GM19023 (cell line): ENCODE measurements around the gene HGFAC.
"Not testable (repeated sequence)": the region's sequence is repeated elsewhere in the genome, so short reads cannot be mapped to it uniquely, and the experiment has no call there.

ENCODE experiments used
- ATAC-seq: cut with Tn5 transposase; IDR thresholded peaks from one replicate; pipeline ENCODE4 v1.9.1; 2021; ENCODE audit warnings: mild to moderate bottlenecking, moderate library complexity; ENCODE audit not compliant: unreplicated experiment

HGFAC gene

GRCh38 chr4:3440011-3440410 lies 1.8 kb upstream of the HGFAC start:
- ATAC-seq, result no peak

GRCh38 chr4:3440979-3441500 lies 728 bp upstream of the HGFAC start:
- ATAC-seq, result no peak

GRCh38 chr4:3442460-3442958 lies 741 bp downstream of the HGFAC start:
- no peak for ATAC-seq

- peak; percentile 63 for ATAC-seq
Observed at GRCh38 chr4:3442959-3443749, 1.4 kb downstream of the HGFAC start.

- ATAC-seq, result no peak
Observed at GRCh38 chr4:3443750-3444309, 2.1 kb downstream of the HGFAC start.

GRCh38 chr4:3444351-3445110 lies 2.8 kb downstream of the HGFAC start:
- ATAC-seq, result no peak

DNA sequence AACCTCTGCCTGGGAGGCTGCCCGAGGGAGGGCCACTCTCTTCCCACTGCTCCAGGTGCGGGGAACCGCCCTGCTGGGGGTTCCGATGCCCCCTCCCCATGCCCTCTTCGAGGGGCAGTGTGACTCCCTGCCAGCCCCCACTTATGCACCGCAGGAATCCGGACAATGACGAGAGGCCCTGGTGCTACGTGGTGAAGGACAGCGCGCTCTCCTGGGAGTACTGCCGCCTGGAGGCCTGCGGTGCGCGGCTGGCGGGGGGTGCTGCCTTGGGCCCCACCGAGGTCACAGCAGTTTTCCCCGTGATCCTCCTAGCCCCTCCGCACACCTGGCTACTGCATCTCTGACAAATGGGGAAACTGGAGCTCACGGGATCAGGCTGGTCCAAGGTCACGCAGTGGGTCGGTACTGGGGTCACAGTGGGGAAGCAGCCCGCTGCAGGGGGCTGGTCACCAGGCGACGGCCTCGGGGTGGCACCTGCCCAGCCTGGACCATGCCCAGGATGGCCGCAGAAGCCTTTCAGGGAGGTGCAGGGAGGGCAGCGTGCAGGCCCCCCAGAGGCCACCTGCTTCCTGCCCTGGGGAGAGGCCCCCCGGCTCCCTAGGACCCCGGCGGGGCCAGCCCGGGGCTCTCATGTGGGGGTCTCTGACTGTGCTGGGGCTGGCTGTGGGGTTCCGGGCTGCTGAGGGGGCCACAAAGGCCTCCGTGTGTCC lies 3.5 kb downstream of the HGFAC start:
- ATAC-seq, result no peak

DNA sequence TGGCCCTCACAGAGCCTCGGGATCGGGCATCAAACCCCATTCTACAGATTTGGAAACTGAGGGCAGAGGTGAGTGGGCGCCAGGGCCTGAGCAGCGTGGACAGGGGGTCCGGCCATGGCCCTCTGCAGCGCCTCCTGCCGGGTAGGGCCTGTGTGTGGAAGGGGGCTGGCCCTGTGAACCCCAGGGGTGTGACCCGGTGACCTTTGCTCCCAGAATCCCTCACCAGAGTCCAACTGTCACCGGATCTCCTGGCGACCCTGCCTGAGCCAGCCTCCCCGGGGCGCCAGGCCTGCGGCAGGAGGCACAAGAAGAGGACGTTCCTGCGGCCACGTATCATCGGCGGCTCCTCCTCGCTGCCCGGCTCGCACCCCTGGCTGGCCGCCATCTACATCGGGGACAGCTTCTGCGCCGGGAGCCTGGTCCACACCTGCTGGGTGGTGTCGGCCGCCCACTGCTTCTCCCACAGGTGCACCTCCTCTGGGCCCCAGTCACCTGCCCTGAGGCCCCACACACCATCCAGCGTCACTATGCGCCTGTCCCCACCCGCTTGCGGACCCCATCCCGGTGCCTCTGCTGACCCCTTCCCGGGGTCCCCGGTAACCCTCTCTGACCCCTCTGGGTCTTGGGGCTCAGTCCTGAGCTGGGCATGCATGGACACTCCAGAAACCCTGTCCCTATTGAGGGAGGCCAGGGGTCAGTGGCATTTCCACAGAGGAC lies 4.2 kb downstream of the HGFAC start:
- ATAC-seq, result no peak

- no peak for ATAC-seq
Observed at GRCh38 chr4:3446631-3447320, 5.0 kb downstream of the HGFAC start.

DNA sequence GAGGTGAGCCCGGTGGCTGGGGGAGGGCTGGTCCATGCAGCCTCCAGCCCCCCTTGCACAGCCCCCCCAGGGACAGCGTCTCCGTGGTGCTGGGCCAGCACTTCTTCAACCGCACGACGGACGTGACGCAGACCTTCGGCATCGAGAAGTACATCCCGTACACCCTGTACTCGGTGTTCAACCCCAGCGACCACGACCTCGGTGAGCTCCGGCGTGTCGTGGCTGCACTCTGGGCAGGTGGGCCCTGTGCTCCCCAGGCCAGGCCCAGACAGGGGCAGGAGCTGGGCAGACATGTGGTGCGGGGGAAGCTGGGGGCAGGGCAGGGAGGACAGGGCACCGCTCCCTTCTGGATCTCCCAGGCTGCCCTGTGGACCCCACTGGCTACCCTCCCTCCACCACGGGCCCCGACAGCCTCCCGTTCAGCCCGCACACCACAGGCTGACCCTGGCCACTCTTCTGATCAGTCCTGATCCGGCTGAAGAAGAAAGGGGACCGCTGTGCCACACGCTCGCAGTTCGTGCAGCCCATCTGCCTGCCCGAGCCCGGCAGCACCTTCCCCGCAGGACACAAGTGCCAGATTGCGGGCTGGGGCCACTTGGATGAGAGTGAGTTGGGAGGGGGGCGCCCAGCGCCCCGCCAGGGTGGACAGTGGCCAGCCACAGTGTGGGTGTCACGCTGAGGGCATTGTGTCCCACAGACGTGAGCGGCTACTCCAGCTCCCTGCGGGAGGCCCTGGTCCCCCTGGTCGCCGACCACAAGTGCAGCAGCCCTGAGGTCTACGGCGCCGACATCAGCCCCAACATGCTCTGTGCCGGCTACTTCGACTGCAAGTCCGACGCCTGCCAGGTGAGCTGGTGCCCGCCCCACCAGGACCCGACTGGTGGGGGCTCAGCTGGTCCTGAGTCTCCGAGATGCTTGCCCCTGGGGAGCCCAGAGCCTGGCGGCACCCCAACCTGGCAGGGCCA lies 5.9 kb downstream of the HGFAC start:
- ATAC-seq, result no peak

- no peak for ATAC-seq
Observed at GRCh38 chr4:3449047-3449573, 7.3 kb downstream of the HGFAC start.

- ATAC-seq, result no peak
Observed at GRCh38 chr4:3449574-3450534, 8.1 kb downstream of the HGFAC start.

GRCh38 chr4:3450643-3451042 lies 8.9 kb downstream of the HGFAC start:
- no peak for ATAC-seq

DNA sequence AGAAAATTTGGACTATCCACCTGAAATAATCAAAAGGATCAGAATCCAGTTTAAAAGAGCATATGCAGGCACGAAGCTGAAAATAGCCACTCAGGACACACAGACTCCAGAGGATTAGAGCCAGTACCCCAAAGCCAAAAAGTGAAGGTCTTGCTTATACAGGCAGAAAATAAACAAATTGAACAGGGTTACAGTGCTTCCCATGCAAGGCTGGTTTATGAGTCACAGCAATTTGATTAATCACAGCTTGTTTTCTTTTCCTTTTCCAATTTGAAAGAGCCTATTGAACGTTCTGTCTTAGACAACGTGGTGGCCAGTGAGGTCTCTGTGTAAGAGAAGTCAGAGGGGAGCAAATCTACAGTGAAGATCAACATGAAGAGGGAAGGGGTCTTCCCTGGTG lies 10.2 kb downstream of the HGFAC start:
- ATAC-seq, result no peak

- ATAC-seq, result no peak
Observed at GRCh38 chr4:3452376-3452775, 10.6 kb downstream of the HGFAC start.

DNA sequence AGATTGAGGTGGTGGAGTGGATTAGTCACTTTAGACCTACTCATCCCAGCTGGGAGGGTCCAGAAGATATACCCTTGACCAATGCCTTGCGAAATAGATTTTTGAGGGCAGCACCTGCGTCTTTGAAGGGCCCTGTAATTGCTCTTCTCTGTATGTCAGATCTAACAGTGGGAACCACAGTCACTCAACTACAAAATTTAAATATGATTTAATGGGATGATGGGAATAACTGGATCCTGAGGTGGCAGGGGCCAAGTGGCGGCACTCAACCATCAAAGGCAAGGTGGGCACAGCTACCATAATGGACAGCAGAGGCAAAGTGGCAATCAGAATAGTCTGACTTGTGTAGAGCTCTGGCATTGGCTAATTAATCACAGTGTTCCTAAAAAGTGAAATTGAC lies 13.8 kb downstream of the HGFAC start:
- ATAC-seq, result not testable (repeated sequence)

- ATAC-seq, result no peak
Observed at GRCh38 chr4:3458371-3458770, 16.6 kb downstream of the HGFAC start.
